ENCODE measurements around the gene TMEM255B.
"Not testable (repeated sequence)": the region's sequence is repeated elsewhere in the genome, so short reads cannot be mapped to it uniquely, and the experiment has no call there.

TMEM255B gene

GRCh38 chr13:113750554-113751399 is 8.2 kb upstream of the TMEM255B start:
- DNase-seq, result no peak

GRCh38 chr13:113751491-113751890 is 7.5 kb upstream of the TMEM255B start:
- no peak for DNase-seq

- DNase-seq, result not testable (repeated sequence)
These were observed 6.6 kb upstream of the TMEM255B start for GRCh38 chr13:113752211-113752986.

- DNase-seq, result no peak
These were observed 5.9 kb upstream of the TMEM255B start for GRCh38 chr13:113753171-113753570.

GRCh38 chr13:113754242-113754641 is 4.8 kb upstream of the TMEM255B start:
- DNase-seq, result no peak

GRCh38 chr13:113754691-113755090 is 4.3 kb upstream of the TMEM255B start:
- no peak for DNase-seq

GRCh38 chr13:113756441-113757097 is 2.5 kb upstream of the TMEM255B start:
- no peak for DNase-seq

- no peak for DNase-seq
These were observed 605 bp downstream of the TMEM255B start for GRCh38 chr13:113759525-113760137.

- DNase-seq, result no peak
These were observed 2.1 kb downstream of the TMEM255B start for GRCh38 chr13:113761136-113761535.

GRCh38 chr13:113762075-113762474 is 3.0 kb downstream of the TMEM255B start:
- DNase-seq, result no peak

- no peak for DNase-seq
These were observed 3.5 kb downstream of the TMEM255B start for GRCh38 chr13:113762538-113762937.

- no peak for DNase-seq
These were observed 4.2 kb downstream of the TMEM255B start for GRCh38 chr13:113763254-113763653.

- no peak for DNase-seq
These were observed 5.2 kb downstream of the TMEM255B start for GRCh38 chr13:113763961-113764792.

GRCh38 chr13:113764793-113765563 is 6.0 kb downstream of the TMEM255B start:
- DNase-seq, result no peak

- no peak for DNase-seq
These were observed 6.5 kb downstream of the TMEM255B start for GRCh38 chr13:113765564-113765910.

GRCh38 chr13:113766035-113766800 is 7.2 kb downstream of the TMEM255B start:
- DNase-seq, result no peak

GRCh38 chr13:113767366-113767765 is 8.3 kb downstream of the TMEM255B start:
- DNase-seq, result no peak

- no peak for DNase-seq
These were observed 9.2 kb downstream of the TMEM255B start for GRCh38 chr13:113768018-113768905.

- no peak for DNase-seq
These were observed 10.1 kb downstream of the TMEM255B start for GRCh38 chr13:113769106-113769505.

GRCh38 chr13:113769881-113770280 is 10.9 kb downstream of the TMEM255B start:
- no peak for DNase-seq
